SJCRH30 (cell line): ENCODE data around the gene BST2. TPM values are rescaled to one million over a fixed set of nuclear protein-coding genes. Genes with fewer than 3 reads are reported as not detected.

Experiments
- DNase-seq, 2 experiments: peaks; one replicate each; pipeline ENCODE4 v3.0.0-alpha.2; 2015 to 2020
- H3K27ac ChIP-seq: fragments of 250-450 bp; sonication (Bioruptor Pico); 2 replicates; pipeline ENCODE4 v1.5.1; 2020; ENCODE audit warnings: mild to moderate bottlenecking, moderate library complexity
- H3K27me3 ChIP-seq: fragments of 250-450 bp; sonication (Bioruptor Pico); 2 replicates; pipeline ENCODE4 v1.5.1; 2020; ENCODE audit warnings: mild to moderate bottlenecking, moderate library complexity
- H3K36me3 ChIP-seq: fragments of 250-450 bp; sonication (Bioruptor Pico); 2 replicates; pipeline ENCODE4 v1.5.1; 2020; ENCODE audit warnings: mild to moderate bottlenecking, moderate library complexity
- H3K4me1 ChIP-seq: fragments of 250-450 bp; sonication (Bioruptor Pico); 2 replicates; pipeline ENCODE4 v1.5.1; 2020; ENCODE audit warnings: mild to moderate bottlenecking, moderate library complexity
- H3K4me3 ChIP-seq: fragments of 250-450 bp; sonication (Bioruptor Pico); 2 replicates; pipeline ENCODE4 v1.5.1; 2020; ENCODE audit warnings: mild to moderate bottlenecking, moderate library complexity
- H3K9me3 ChIP-seq: fragments of 250-450 bp; sonication (Bioruptor Pico); replicated peaks from 2 replicates; pipeline ENCODE4 v1.5.1; 2020; ENCODE audit warnings: mild to moderate bottlenecking, moderate library complexity
- total RNA-seq: library from RNA; depleted of rRNA; stranded (reverse); fragments of >200 nt; shearing (Covaris generic); gene quantifications from 2 replicates; pipeline ENCODE4 v1.2.3, GENCODE V29; 2014; rRNA removed

Gene BST2
- total RNA-seq, 1 experiment from 2014 or later, result 20.6 TPM

DNA sequence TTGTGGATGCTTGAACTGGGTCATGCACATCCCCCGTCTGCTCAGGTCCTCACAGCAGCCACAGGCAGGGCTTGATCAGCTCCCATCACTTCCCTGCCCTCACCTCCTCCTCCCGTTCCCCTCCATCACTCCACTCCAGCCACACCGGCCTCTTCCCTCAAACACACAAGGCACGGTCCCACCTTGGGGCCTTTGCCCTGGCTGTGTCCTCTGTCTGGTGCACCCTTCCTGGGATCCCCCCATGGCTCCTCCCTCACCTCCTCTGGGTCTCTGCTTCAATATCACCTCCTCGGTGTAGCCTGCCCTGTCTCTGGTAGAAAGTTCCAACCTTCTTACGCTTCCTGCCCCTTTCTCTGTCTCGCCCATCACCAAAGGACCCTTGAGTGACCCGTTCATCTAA lies 52.0 kb downstream of the BST2 start:
- no peaks in the 10 kb centered on the region for H3K36me3 ChIP-seq

More for the DNA sequence above, 52.0 kb downstream of the BST2 start:
- H3K9me3 ChIP-seq, result no peaks in the 10 kb centered on the region
- peaks cover 8% of the 10 kb centered on the region; the same call in 1 of the 2 replicates for H3K4me1 ChIP-seq
- H3K27me3 ChIP-seq, result peaks cover 23% of the 10 kb centered on the region
- no peak for DNase-seq
- H3K27ac ChIP-seq, result no peak overlapping the region
- H3K4me3 ChIP-seq, result no peak overlapping the region

Other genes with a start within 250 kb of the BST2 start
- 9.9 and 11.0 TPM in 2 replicates for gene USE1, start 190.3 kb downstream of the BST2 start, total RNA-seq
- 5.1 and 5.3 TPM in 2 replicates for gene OCEL1, start 179.4 kb downstream of the BST2 start, total RNA-seq
- 41.0 and 42.0 TPM in 2 replicates for gene NR2F6, start 159.7 kb downstream of the BST2 start, total RNA-seq
- gene USHBP1, start 140.9 kb downstream of the BST2 start, total RNA-seq, result 0.04 TPM in 1 of 2 replicates, not detected in the other
- gene BABAM1, start 138.2 kb downstream of the BST2 start, total RNA-seq, result 96.0 and 98.5 TPM in 2 replicates
- 0.49 and 0.66 TPM in 2 replicates for gene ANKLE1, start 123.7 kb downstream of the BST2 start, total RNA-seq
- gene ABHD8, start 102.2 kb downstream of the BST2 start, total RNA-seq, result 26.4 and 27.2 TPM in 2 replicates
- gene MRPL34, start 99.8 kb downstream of the BST2 start, total RNA-seq, result 68.5 and 69.0 TPM in 2 replicates
- gene DDA1, start 96.1 kb downstream of the BST2 start, total RNA-seq, result 34.2 and 37.5 TPM in 2 replicates
- 2.7 and 3.0 TPM in 2 replicates for gene ANO8, start 70.8 kb downstream of the BST2 start, total RNA-seq
- 27.6 and 31.2 TPM in 2 replicates for gene GTPBP3, start 68.1 kb downstream of the BST2 start, total RNA-seq
- gene PLVAP, start 28.3 kb downstream of the BST2 start, total RNA-seq, result not detected in 2 replicates
- not detected in 2 replicates for gene CCDC194, start 11.4 kb downstream of the BST2 start, total RNA-seq
- 34.4 and 41.2 TPM in 2 replicates for gene MVB12A, start 14.4 kb upstream of the BST2 start, total RNA-seq
- gene TMEM221, start 43.0 kb upstream of the BST2 start, total RNA-seq, result 0.10 TPM in 1 of 2 replicates, not detected in the other
- not detected in 2 replicates for gene NXNL1, start 55.3 kb upstream of the BST2 start, total RNA-seq
- gene SLC27A1, start 64.9 kb upstream of the BST2 start, total RNA-seq, result 5.9 and 7.4 TPM in 2 replicates
- 32.9 and 33.3 TPM in 2 replicates for gene PGLS, start 106.0 kb upstream of the BST2 start, total RNA-seq
- 115 and 117 TPM in 2 replicates for gene COLGALT1, start 150.0 kb upstream of the BST2 start, total RNA-seq